ENCODE results near the gene MORC1.

DNA sequence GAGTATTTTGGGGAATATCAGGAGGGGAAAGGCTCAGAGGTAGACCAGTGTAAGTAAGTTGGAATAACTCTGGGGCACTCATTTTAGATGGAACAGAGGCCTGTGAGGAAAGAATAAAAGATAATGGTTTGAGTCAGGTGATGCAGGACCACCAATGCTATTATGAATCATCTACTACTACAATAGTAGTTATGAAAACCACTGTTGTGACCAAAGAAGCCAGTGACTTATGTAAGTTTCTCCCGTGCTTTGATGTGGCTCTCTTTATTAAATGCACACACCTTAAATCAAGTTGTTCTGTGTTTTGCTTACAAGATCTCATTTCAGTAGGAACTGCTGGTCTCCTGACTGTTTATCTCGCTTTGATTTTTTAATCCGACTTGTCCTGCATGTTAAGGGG is 151.2 kb downstream of the MORC1 start:
- TF ChIP-seq, protein P1, sequence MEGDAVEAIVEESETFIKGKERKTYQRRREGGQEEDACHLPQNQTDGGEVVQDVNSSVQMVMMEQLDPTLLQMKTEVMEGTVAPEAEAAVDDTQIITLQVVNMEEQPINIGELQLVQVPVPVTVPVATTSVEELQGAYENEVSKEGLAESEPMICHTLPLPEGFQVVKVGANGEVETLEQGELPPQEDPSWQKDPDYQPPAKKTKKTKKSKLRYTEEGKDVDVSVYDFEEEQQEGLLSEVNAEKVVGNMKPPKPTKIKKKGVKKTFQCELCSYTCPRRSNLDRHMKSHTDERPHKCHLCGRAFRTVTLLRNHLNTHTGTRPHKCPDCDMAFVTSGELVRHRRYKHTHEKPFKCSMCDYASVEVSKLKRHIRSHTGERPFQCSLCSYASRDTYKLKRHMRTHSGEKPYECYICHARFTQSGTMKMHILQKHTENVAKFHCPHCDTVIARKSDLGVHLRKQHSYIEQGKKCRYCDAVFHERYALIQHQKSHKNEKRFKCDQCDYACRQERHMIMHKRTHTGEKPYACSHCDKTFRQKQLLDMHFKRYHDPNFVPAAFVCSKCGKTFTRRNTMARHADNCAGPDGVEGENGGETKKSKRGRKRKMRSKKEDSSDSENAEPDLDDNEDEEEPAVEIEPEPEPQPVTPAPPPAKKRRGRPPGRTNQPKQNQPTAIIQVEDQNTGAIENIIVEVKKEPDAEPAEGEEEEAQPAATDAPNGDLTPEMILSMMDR (IDR thresholded peaks at IDR 0.05; ENCODE audit: low read length), result no peak
- TF ChIP-seq EZH2phosphoT487 (IDR thresholded peaks at IDR 0.05; ENCODE audit: low read length), result no peak
- TF ChIP-seq EZH2 (optimal IDR thresholded peaks at IDR 0.05; ENCODE audit: low read depth, low read length), result no peak
